DND-41 (cell line): Measurements from ENCODE around the gene CCDC85C.

ENCODE experiments used
- ATAC-seq: fragments of 200-7000 bp; cut with Tn5 transposase; 3 replicates; pipeline ENCODE4 v1.9.1; 2021; ENCODE audit warnings: low read depth; ENCODE audit not compliant: insufficient read depth
- DNase-seq: peaks from one replicate; pipeline ENCODE4 v3.0.0-alpha.2; 2020
- H2AFZ ChIP-seq: 2 replicates; pipeline ENCODE4 v1.6.0; 2012; ENCODE audit warnings: low read depth, low read length
- H3K27ac ChIP-seq: 2 replicates; pipeline ENCODE4 v1.5.1; 2012; ENCODE audit warnings: low read length, inconsistent platforms
- H3K27me3 ChIP-seq: fragments of 200-600 bp; sonication (generic); 2 replicates; pipeline ENCODE4 v1.6.0; 2012; ENCODE audit warnings: low read length, mild to moderate bottlenecking, inconsistent platforms; ENCODE audit not compliant: insufficient read depth, poor library complexity
- H3K36me3 ChIP-seq: 2 replicates; pipeline ENCODE4 v1.5.1; 2012; ENCODE audit warnings: low read length, inconsistent platforms; ENCODE audit not compliant: insufficient read depth
- H3K4me1 ChIP-seq: 2 replicates; pipeline ENCODE4 v1.5.1; 2012; ENCODE audit warnings: mild to moderate bottlenecking, low read length; ENCODE audit not compliant: insufficient read depth
- H3K4me2 ChIP-seq: 2 replicates; pipeline ENCODE4 v1.6.0; 2012; ENCODE audit warnings: mild to moderate bottlenecking, moderate library complexity, low read length, inconsistent platforms; ENCODE audit not compliant: insufficient read depth
- H3K4me3 ChIP-seq, 2 experiments: fragments of 200-600 bp in 1 of 2; shearing (Covaris generic) in 1 of 2; 2 replicates each; pipeline ENCODE4 v1.5.1; 2012 to 2016; ENCODE audit warnings: inconsistent platforms in 2 of 2, low read length in 2 of 2, mild to moderate bottlenecking in 2 of 2, low read depth in 1 of 2, moderate library complexity in 1 of 2
- H3K79me2 ChIP-seq: 2 replicates; pipeline ENCODE4 v1.6.0; 2012; ENCODE audit warnings: low read length, inconsistent platforms; ENCODE audit not compliant: insufficient read depth
- H3K9ac ChIP-seq: 2 replicates; pipeline ENCODE4 v1.6.0; 2012; ENCODE audit warnings: low read depth, mild to moderate bottlenecking, inconsistent platforms, low read length, moderate library complexity
- H3K9me3 ChIP-seq: 2 replicates; pipeline ENCODE4 v1.5.1; 2012; ENCODE audit warnings: low read length, moderate library complexity, mild to moderate bottlenecking, inconsistent platforms; ENCODE audit not compliant: insufficient read depth, severe bottlenecking
- H4K20me1 ChIP-seq: 2 replicates; pipeline ENCODE4 v1.6.0; 2012; ENCODE audit warnings: low read length; ENCODE audit not compliant: insufficient read depth
- EZH2 ChIP-seq: IDR thresholded peaks from 3 replicates; pipeline ENCODE4 v1.6.1; 2012; ENCODE audit warnings: borderline replicate concordance, low read depth, mild to moderate bottlenecking, moderate library complexity, low read length, inconsistent platforms; ENCODE audit not compliant: severe bottlenecking
- TF ChIP-seq, protein P1 (sequence below): IDR thresholded peaks from 2 replicates; pipeline ENCODE4 v1.5.1; 2012; ENCODE audit warnings: borderline replicate concordance, low read length, moderate library complexity, mild to moderate bottlenecking; ENCODE audit not compliant: poor library complexity, severe bottlenecking; ENCODE audit errors: extremely low read depth

The CCDC85C gene

DNA sequence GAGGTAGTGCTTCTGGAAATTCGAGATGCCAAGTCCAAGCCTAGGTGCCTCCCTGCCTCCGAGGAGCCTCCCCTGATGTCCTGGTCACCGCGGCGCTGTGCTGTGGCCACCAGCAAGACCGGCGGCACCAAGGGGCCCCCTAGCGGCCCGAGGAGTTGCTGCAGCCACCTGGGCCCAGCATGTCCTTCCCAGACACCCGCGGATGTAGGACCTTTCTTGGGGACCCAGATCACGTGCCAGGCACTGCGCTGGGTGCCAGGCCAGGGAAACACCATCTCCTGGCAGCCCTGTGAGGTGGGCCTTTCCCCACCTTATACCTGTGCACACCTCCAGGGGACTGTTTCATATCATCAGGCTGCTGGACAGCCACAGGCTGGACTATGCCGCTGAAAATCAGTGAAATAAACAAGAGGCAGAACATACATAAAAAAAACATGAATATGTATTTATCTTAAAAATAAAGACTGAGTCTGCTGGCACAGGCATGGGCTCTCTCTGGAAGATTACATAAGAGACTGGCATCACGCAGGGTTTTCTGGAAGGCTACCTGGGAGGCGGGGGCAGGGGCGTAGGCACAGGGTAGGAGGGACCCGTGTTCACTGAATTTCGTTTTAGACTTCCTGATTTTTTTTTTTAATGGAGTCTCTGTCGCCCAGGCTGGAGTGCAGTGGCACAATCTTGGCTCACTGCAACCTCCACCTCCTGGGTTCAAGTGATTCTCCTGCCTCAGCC is 25.0 kb upstream of the CCDC85C start:
- Histone ChIP-seq H3K27me3 (peaks cover 7% of the 10 kb centered on the region), H3K27ac (no peak overlapping the region), H3K9me3 (no peaks in the 10 kb centered on the region), H3K4me1 (peaks cover 6% of the 10 kb centered on the region), H3K9ac (no peak overlapping the region), H4K20me1 (peaks cover 19% of the 10 kb centered on the region), H3K36me3 (no peaks in the 10 kb centered on the region), H3K79me2 (no peaks in the 10 kb centered on the region), H3K4me2 (0 out of 2 replicates have a peak overlapping the region, but pooled peaks have one; percentile 11), H2AFZ (no peak overlapping the region), H3K4me3 (no peak overlapping the region)
- peak; percentile 62 for DNase-seq
- ATAC-seq: peak; percentile 90
- TF ChIP-seq EZH2: no peak
- TF ChIP-seq, protein P1, sequence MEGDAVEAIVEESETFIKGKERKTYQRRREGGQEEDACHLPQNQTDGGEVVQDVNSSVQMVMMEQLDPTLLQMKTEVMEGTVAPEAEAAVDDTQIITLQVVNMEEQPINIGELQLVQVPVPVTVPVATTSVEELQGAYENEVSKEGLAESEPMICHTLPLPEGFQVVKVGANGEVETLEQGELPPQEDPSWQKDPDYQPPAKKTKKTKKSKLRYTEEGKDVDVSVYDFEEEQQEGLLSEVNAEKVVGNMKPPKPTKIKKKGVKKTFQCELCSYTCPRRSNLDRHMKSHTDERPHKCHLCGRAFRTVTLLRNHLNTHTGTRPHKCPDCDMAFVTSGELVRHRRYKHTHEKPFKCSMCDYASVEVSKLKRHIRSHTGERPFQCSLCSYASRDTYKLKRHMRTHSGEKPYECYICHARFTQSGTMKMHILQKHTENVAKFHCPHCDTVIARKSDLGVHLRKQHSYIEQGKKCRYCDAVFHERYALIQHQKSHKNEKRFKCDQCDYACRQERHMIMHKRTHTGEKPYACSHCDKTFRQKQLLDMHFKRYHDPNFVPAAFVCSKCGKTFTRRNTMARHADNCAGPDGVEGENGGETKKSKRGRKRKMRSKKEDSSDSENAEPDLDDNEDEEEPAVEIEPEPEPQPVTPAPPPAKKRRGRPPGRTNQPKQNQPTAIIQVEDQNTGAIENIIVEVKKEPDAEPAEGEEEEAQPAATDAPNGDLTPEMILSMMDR: peak; percentile 92

- H2AFZ ChIP-seq: no peak overlapping the region
- no peaks in the 10 kb centered on the region for H3K79me2 ChIP-seq
- TF ChIP-seq, protein P1: no peak
- no peak for TF ChIP-seq EZH2
- no peak overlapping the region for H3K4me3 ChIP-seq
- ATAC-seq: no peak
- peaks cover 10% of the 10 kb centered on the region for H3K27me3 ChIP-seq
- DNase-seq: no peak
- H3K9ac ChIP-seq: no peak overlapping the region
- H3K27ac ChIP-seq: no peak overlapping the region
- H3K9me3 ChIP-seq: no peaks in the 10 kb centered on the region
- peaks cover 6% of the 10 kb centered on the region for H3K4me1 ChIP-seq
- H3K36me3 ChIP-seq: no peaks in the 10 kb centered on the region
- H4K20me1 ChIP-seq: peaks cover 16% of the 10 kb centered on the region
- no peak overlapping the region for H3K4me2 ChIP-seq
These were observed 23.7 kb upstream of the CCDC85C start for GRCh38 chr14:99627510-99628381.

DNA sequence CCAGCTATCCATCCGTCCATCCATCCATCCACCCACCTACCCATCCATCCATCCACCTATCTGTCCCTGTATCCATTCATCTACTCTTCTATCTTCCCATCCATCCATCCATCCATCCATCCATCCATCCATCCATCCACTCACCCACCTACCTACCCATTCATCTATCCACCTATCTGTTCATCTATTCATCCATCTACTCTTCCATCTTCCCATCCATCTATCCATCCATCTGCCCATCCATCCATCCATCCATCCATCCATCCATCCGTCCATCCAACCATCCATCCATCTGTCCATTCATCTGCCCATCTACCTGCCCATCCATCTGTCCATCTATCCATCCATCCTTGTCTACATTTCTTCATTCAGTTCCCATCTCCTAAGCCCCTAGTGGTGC is 23.1 kb upstream of the CCDC85C start:
- TF ChIP-seq, protein P1: no peak
- no peak for TF ChIP-seq EZH2
- H2AFZ ChIP-seq: no peak overlapping the region
- no peaks in the 10 kb centered on the region for H3K36me3 ChIP-seq
- H3K9ac ChIP-seq: no peak overlapping the region
- ATAC-seq: no peak
- no peak overlapping the region for H3K27ac ChIP-seq
- no peak overlapping the region for H3K4me2 ChIP-seq
- no peak overlapping the region for H3K4me3 ChIP-seq
- DNase-seq: no peak
- no peaks in the 10 kb centered on the region for H3K79me2 ChIP-seq
- H3K4me1 ChIP-seq: peaks cover 6% of the 10 kb centered on the region
- H4K20me1 ChIP-seq: peaks cover 17% of the 10 kb centered on the region
- no peaks in the 10 kb centered on the region for H3K9me3 ChIP-seq
- H3K27me3 ChIP-seq: peaks cover 10% of the 10 kb centered on the region
